HG03196 (cell line): ENCODE measurements around the gene TRAPPC1.
"Not testable (repeated sequence)": the region's sequence is repeated elsewhere in the genome, so short reads cannot be mapped to it uniquely, and the experiment has no call there.

Experiments used
- ATAC-seq: cut with Tn5 transposase; IDR thresholded peaks from one replicate; pipeline ENCODE4 v1.9.1; 2021; ENCODE audit not compliant: unreplicated experiment

Gene TRAPPC1, protein sequence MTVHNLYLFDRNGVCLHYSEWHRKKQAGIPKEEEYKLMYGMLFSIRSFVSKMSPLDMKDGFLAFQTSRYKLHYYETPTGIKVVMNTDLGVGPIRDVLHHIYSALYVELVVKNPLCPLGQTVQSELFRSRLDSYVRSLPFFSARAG

GRCh38 chr17:7931709-7932482 lies at the start of gene TRAPPC1, which contains the start of gene CNTROB:
Gene TRAPPC1 (minus strand): TSS chr17:7931946. CDS start chr17:7931829, 117 bp downstream.
Gene CNTROB (plus strand): TSS chr17:7932206. CDS start chr17:7933080, 874 bp downstream.
- ATAC-seq, result peak; percentile 84

GRCh38 chr17:7977805-7978204 lies 46.1 kb upstream of the TRAPPC1 start:
- ATAC-seq, result no peak

DNA sequence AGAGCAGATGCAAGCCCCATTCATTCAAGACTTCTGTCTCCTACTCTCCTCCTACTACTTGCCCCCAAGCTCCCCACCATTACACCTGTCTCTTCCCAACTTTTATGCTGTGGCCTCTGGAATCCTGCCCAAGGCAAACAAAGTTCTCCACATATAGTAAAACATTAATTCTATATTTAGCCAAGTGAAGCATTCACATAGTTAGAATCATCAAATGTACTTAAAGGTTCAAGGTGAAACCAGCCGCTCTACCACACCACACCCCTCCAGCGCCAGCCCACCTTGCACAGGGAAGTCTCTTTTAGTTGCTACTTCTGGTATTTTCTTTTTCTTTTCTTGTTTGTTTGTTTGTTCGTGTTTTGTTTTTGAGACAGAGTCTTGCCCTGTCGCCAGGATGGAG lies 45.3 kb upstream of the TRAPPC1 start:
- no peak for ATAC-seq

DNA sequence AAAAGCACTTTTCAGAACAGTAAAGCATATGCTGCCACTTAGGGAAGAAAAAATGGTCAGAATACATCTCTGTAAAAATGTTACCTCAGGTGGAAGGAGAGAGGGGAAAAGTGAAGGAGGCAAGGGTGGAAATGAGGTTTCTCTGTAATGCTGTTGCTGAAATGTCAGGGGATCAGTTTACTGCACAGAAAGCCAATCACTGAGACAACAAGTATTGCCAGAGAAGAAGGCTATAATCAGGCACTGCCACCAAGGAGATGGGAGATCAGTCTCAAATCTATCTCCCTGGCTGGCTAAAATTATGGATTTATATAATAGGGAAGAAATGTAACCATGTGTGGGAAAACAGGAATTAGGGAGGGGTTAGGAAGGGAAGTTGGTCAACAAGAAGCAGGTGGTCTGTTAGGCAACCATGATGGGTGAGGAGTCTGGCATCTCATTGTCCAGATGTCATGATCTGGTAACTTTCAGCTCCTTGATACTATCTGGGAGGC lies 42.9 kb upstream of the TRAPPC1 start:
- ATAC-seq, result no peak

DNA sequence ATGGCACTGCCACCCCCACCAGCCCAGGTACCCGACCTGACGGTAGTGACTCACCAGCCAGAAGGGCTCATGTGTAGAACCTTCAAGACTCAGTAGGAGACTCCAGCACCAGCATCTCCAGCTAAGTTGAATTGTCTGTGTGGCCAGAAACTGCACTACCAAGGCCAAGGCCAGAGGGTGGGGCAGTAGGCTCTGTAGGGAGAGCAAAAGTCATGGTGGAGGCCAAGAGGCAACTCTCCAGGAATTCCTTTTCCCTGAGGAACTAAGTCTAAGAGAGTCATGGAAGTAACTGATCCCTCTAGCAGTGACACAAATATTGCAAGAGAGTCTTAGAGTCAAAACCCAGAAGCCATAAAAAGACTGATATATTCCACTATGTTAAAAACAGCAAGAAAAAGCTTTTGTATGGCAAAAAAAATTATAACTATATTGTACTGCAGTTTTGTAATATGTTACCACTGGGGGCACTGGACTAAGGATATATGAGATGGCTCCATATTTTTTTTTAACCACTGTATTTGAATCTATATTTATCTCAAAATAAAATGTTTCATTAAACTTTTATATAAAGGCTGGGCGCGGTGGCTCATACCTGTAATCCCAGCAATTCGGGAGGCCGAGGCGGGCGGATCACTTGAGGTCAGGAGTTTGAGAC lies 40.5 kb upstream of the TRAPPC1 start:
- ATAC-seq, result no peak

GRCh38 chr17:7971651-7972050 lies 39.9 kb upstream of the TRAPPC1 start:
- no peak for ATAC-seq

GRCh38 chr17:7969433-7969832 lies 37.7 kb upstream of the TRAPPC1 start:
- ATAC-seq, result no peak

DNA sequence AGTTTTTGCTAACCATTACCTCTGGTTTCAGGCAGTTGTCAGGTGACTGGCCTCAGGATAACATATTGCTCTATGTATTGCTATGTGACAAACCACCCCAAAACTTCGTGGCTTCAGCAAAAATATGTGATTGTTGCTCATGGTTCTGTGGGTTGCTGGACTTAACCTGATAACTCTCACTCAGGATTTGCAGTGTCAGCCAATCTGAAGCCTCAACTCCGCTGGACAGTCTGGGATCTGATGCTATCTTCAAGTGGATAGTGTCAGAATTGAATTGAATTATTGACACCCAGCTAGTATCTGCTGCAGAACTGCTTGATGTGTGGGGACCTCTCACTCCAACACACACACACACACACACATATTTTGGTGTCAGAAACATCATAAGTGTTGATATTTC lies 36.0 kb upstream of the TRAPPC1 start:
- ATAC-seq, result no peak

DNA sequence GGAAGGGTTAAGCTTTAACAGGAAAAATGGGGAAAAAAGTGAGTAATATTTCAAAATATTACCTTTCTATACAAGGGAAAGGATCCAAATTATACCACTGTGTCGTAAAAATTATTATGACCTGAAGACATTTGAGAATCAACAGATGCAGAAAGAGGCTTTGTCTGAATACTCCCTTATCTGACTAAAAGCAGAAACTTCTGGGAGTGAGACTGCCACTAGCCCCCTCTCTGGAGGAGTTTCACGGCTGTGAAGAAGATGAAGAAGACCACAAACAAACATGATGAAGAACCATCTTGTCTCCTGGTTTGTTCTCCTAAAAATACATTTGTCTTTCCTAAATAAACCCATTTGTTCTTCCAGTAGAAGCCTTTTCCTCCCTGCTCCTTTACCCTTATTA lies 29.7 kb upstream of the TRAPPC1 start:
- ATAC-seq, result no peak

DNA sequence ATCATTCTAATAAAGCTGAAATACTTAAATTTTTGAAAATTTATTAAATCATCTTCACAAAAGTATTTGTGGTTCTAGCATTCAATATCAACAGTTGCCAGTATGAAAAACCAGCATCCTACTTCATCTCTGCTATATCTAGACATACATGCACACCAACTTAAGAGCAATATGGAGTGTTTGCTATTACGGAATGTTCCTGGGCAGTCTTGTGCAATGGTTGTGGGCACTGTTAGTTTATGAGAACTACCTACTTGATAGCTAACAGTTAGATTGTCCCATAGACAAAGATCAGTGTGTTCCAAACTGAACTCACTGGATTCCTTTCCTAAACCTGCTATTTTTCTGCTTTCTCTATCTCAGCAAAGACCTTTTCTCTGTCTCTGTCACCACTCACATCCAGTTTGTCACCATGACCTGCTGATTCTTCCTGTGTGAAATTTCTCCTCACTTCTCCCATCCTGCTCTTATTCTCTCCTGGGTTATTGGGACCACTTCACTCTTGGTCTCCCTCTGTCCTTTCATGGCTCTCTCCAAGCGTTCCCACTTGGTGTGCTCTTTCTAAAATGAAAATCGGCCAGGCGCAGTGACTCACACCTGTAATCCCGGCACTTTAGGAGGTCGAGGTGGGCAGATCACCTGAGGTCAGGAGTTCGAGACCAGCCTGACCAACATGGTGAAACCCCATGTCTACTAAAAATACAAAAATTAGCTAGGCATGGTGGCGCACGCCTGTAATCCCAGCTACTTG lies 27.9 kb upstream of the TRAPPC1 start:
- ATAC-seq, result no peak

DNA sequence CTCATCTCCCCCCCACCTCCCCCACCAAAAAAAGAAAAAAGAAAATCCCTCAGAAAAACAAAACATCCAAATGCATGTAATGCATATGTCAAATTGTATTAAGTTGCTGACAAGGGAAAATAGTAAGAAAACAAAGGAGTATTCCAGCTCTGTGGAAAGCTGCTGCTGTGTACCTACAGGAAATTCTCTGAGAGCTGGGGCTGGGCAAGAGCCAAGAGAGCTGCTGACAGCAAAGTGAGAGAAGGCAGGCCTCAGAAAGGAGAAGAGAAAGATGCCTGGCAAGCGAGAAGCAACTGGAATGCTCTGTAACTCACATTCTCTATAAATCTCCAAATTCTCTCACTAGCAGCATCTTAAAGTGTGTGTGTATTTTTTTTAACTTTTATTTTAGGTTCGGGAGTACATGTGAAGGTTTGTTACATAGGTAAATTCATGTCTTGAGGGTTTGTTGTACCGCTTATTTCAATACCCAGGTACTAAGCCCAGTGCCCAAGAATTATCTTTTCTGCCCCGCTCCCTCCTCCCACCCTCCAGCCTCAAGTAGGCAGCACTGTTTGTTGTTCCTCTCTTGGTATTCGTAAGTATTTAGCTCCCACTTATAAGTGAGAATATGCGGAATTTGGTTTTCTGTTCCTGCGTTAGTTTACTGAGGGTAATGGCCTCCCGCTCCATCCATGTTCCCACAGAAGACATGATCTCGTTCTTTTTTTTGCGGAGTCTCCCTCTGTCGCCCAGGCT lies 24.7 kb upstream of the TRAPPC1 start:
- no peak for ATAC-seq

DNA sequence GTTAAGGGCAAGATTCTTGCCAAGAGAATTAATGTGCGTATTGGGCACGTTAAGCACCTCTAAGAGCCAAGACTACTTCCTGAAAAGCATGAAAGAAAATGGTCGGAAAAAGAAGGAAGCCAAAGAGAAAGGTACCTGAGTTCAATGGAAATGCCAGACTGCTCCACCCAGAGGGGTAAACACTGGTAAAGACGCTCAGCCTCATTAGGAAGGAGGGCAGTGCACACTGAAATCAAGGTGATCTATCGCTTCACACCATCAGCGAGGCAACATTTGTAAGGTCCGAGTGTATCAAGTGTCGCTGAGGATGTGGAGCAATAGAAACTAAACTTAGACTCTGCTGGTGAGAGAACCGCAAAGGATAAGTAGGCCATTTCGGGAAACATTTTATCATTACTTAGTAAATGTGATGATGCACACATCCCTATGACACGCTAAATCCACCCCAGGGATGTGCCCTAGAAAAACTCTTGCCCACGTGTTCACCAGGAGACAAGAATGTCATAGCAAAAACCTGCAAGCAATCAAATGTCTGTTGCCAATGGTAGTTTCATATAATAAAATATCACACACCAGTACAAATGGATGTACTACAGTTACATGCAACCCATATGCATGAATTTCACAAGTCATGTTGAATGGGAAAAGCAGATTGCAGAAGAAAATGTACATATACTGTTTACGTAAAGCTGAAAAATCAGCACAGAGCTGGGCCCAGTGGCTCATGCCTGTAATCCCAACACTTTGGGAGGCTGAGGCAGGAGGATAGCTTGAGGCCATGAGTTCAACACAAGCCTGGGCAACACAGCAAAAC lies 23.9 kb upstream of the TRAPPC1 start:
- ATAC-seq, result no peak

GRCh38 chr17:7953266-7953665 lies 21.5 kb upstream of the TRAPPC1 start:
- ATAC-seq, result not testable (repeated sequence)

DNA sequence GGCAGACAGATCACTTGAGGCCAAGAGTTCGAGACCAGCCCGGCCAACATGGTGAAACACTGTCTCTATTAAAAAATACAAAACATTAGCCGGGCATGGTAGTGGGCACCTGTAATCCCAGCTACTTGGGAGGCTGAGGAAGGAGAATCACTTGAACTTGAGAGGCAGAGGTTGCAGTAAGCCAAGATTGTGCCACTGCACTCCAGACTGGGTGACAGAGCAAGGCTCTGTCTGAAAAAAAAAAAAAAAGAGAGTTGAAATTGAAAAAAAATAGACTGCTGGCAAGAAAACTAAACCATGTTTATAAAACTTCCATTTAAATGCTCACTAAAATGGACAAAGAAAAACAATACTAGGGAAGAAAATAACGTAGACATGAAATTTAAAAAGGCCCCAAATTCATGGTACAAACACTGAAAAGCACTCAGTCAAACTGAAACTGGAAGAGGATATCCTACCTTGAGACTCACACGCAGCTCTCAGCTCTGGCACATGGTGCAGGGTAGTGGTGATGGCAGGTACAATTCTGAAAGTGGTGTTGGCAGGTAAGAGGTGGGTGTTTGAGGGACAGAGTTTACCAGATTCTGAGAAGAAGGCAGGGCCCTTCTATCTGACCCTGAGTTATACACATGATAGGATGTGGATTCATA lies 19.5 kb upstream of the TRAPPC1 start:
- ATAC-seq, result peak; percentile 66

DNA sequence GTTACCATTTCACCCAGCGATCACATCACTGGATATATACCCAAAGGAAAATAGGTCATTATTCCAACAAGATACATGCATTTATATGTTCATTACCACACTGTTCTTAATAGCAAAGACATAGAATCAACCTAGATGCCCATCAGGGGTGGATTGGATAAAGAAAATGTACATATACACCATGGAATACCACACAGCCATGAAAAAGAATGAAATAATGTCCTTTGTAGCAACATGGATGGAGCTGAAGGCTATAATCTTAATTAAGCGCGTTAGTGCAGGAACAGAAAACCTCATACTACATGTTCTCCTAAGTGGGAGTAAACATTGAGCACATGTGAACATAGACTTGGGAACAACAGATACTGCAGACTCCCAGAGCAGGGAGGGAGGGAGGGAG lies 18.8 kb upstream of the TRAPPC1 start:
- ATAC-seq, result no peak

- ATAC-seq, result no peak
These were observed 15.9 kb upstream of the TRAPPC1 start for GRCh38 chr17:7947651-7948050.

DNA sequence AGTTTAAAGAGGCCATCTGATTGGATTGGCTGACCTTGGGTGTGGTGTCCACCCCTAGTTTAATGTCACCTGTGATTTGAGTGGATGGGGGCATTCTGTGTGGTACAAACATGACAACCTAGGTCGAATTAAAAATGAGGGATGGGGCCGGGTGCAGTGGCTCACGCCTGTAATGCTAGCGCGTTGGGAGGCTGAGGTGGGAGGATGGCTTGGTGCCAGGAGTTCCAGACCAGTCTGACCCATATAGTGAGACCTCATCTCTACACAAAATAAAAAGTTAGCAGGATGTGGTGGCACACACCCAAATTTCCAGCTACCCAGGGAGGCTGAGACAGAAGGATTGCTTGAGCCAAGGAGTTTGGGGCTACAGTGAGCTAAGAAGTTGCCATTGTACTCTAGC lies 14.7 kb upstream of the TRAPPC1 start:
- ATAC-seq, result no peak

DNA sequence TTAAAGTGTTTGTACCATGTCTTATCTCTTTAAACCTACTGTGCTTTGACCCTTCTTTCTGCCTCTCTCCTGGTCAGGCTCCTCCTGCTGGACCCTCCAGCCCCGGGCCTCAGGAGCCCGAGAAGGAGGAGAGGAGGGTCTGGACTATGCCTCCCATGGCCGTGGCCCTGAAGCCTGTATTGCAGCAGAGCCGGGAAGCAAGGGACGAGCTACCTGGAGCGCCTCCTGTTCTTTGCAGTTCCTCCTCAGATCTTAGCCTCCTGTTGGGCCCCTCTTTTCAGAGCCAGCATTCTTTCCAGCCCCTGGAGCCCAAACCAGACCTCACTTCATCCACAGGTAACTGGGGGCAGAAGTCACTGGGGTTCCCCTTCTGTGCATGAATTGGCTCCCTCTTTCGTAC lies 13.9 kb upstream of the TRAPPC1 start:
- ATAC-seq, result no peak

- ATAC-seq, result no peak
These were observed 12.6 kb upstream of the TRAPPC1 start for GRCh38 chr17:7944326-7944725.
